Uterus (tissue), 4 donors: ENCODE results near the gene SART3. TPM values are rescaled to one million over a fixed set of nuclear protein-coding genes. Genes with fewer than 3 reads are reported as not detected.

ENCODE experiments used
- DNase-seq, 2 donors: peaks; one replicate each; pipeline ENCODE4 v3.0.0-alpha.2; 2019 to 2020
- H3K27ac ChIP-seq, 2 donors: fragments of 200-600 bp; sonication (generic); 1 replicate in 1 of 2; 2 replicates in 1 of 2; pipeline ENCODE4 v1.5.1; 2016 to 2018
- H3K27me3 ChIP-seq, 2 donors: fragments of 200-600 bp; sonication (generic); one replicate each; pipeline ENCODE4 v1.5.1; 2018 to 2019; ENCODE audit warnings: control low read depth in 1 of 2
- H3K36me3 ChIP-seq, 2 donors: fragments of 200-600 bp; sonication (generic); one replicate each; pipeline ENCODE4 v1.5.1; 2019; ENCODE audit warnings: control low read depth in 1 of 2
- H3K4me1 ChIP-seq, 2 donors: fragments of 200-600 bp; sonication (generic); one replicate each; pipeline ENCODE4 v1.5.1; 2018 to 2019; ENCODE audit warnings: control low read depth in 1 of 2
- H3K4me3 ChIP-seq, 2 donors: fragments of 200-600 bp; sonication (generic); 1 replicate in 1 of 2; 2 replicates in 1 of 2; pipeline ENCODE4 v1.5.1; 2018 to 2019; ENCODE audit warnings: mild to moderate bottlenecking in 1 of 2
- H3K9me3 ChIP-seq, 2 donors: fragments of 200-600 bp; sonication (generic); one replicate each; pipeline ENCODE4 v1.5.1; 2019; ENCODE audit warnings: control low read depth in 1 of 2
- POLR2A ChIP-seq, 2 donors: fragments of 450-650 bp; IDR thresholded peaks; one replicate each; pipeline ENCODE4 v1.6.1; 2016; ENCODE audit warnings: antibody characterized with exemption in 2 of 2, mild to moderate bottlenecking in 1 of 2, moderate library complexity in 1 of 2
- intact Hi-C: fragments of 100-400 bp; cut with DNase I; formaldehyde crosslinking; loops from one replicate; pipeline ENCODE4 v1.15.1; 2023; ENCODE audit warnings: low total_unique reads
- total RNA-seq, 4 donors: library from RNA; depleted of rRNA in 3 of 4; stranded (reverse); fragments of >200 nt in 3 of 4; gene quantifications; one replicate each; pipeline versions ENCODE4 v1.1.0 to v1.2.4, GENCODE V29; 2014 to 2023
- TF ChIP-seq, protein P1 (sequence below), 4 experiments: fragments of 200-600 bp in 2 of 4; fragments of 450-650 bp in 2 of 4; sonication (generic) in 2 of 4; IDR thresholded peaks; one replicate each; pipeline ENCODE4 v1.5.1; 2016 to 2019; ENCODE audit warnings: antibody characterized with exemption in 4 of 4, mild to moderate bottlenecking in 2 of 4, moderate library complexity in 1 of 4
- donor health status: DM: yes; HTN: yes; CAD: no.

The SART3 gene
- total RNA-seq, 4 donors from 2014 or later = 16.2 to 86.1 (median 55.7) TPM

DNA sequence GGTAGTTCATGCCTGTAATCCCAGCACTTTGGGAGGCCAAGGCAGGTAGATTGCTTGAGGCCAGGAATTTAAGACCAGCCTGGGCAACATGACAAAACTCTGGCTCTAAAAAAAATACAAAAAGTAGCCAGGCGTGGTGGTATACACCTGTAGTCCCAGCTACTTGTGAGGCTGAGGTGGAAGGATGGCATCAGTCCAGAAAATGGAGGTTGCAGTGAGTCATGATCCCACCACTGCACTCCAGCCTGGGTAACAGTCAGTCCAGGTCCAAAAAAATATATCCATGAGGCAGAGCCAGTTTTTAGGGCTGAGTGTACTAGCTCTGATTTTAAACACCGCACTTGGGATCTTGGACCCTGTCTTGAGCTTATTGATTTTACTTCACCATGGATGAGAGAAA is 76.5 kb downstream of the SART3 start:
- no peaks in the 10 kb centered on the region for H3K4me1 ChIP-seq
- H3K27me3 ChIP-seq = no peaks in the 10 kb centered on the region
- H3K36me3 ChIP-seq = no peaks in the 10 kb centered on the region
- H3K4me3 ChIP-seq = no peak overlapping the region
- H3K9me3 ChIP-seq = peaks cover 0 to 6% of the 10 kb centered on the region in 2 donors
- no peak for DNase-seq
- intact Hi-C loops = no loop called here
- H3K27ac ChIP-seq = no peak overlapping the region
- TF ChIP-seq, protein P1, sequence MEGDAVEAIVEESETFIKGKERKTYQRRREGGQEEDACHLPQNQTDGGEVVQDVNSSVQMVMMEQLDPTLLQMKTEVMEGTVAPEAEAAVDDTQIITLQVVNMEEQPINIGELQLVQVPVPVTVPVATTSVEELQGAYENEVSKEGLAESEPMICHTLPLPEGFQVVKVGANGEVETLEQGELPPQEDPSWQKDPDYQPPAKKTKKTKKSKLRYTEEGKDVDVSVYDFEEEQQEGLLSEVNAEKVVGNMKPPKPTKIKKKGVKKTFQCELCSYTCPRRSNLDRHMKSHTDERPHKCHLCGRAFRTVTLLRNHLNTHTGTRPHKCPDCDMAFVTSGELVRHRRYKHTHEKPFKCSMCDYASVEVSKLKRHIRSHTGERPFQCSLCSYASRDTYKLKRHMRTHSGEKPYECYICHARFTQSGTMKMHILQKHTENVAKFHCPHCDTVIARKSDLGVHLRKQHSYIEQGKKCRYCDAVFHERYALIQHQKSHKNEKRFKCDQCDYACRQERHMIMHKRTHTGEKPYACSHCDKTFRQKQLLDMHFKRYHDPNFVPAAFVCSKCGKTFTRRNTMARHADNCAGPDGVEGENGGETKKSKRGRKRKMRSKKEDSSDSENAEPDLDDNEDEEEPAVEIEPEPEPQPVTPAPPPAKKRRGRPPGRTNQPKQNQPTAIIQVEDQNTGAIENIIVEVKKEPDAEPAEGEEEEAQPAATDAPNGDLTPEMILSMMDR (IDR thresholded peaks at IDR 0.05) = no peak
- no peak for TF ChIP-seq POLR2A (IDR thresholded peaks at IDR 0.05)

DNA sequence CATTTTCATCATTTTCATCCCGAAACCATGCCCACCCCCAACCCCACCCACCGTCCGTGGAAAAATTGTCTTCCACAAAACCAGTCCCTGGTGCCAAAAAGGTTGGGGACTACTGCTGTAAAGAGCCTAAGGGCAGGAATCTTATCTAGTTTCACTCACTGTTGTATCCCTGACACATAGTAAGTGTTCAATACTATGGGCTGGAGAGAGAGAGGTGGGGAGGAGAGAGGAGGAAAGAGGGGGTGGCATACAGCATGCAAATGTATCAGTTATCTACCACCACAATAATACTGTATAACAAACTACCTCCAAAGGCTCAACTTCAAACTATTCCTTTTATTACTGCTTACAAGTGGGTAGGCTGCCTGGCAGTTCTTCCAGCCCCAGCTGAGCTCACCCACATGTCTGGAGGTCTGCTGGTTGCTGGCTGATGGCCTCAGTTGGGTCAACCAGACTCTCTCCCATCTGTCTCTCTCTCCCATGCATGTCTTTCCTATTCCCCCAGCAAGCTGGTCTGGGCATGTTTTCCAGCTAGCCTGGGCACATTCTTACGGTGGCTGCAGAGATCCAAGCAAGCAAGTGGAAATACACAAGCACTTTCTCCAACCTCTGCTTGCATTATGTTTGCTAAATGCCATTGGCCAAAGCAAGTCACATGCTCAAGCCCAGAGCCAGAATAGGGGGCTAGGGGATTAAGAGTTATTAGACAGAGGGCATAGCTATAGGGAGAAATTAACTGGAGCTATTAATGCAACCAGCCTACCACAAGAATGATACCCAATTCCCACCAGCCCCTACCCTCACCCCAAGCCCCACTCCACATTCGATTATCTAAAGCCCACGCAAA is 77.5 kb downstream of the SART3 start:
- Histone ChIP-seq H3K27ac (no peak overlapping the region), H3K36me3 (no peaks in the 10 kb centered on the region), H3K27me3 (no peaks in the 10 kb centered on the region), H3K4me3 (no peak overlapping the region), H3K9me3 (peaks cover 0 to 6% of the 10 kb centered on the region in 2 donors), H3K4me1 (no peaks in the 10 kb centered on the region)
- intact Hi-C loops = no loop called here
- TF ChIP-seq, protein P1 (IDR thresholded peaks at IDR 0.05) = no peak
- no peak for TF ChIP-seq POLR2A (IDR thresholded peaks at IDR 0.05)
- DNase-seq = no peak

GRCh38 chr12:108482717-108483212 is 78.2 kb downstream of the SART3 start:
- Histone ChIP-seq H3K27ac (no peak overlapping the region), H3K4me3 (no peak overlapping the region), H3K9me3 (peaks cover 0 to 6% of the 10 kb centered on the region in 2 donors), H3K4me1 (no peaks in the 10 kb centered on the region), H3K36me3 (no peaks in the 10 kb centered on the region), H3K27me3 (no peaks in the 10 kb centered on the region)
- intact Hi-C loops = no loop called here
- no peak for DNase-seq
- TF ChIP-seq, protein P1 (IDR thresholded peaks at IDR 0.05) = no peak
- no peak for TF ChIP-seq POLR2A (IDR thresholded peaks at IDR 0.05)

GRCh38 chr12:108479364-108480070 is 81.5 kb downstream of the SART3 start:
- H3K36me3 ChIP-seq = no peaks in the 10 kb centered on the region
- no peaks in the 10 kb centered on the region for H3K27me3 ChIP-seq
- no peaks in the 10 kb centered on the region for H3K4me1 ChIP-seq
- no peaks in the 10 kb centered on the region for H3K9me3 ChIP-seq
- intact Hi-C loops = no loop called here
- no peak for DNase-seq
- TF ChIP-seq POLR2A (IDR thresholded peaks at IDR 0.05) = no peak
- TF ChIP-seq, protein P1 (IDR thresholded peaks at IDR 0.05) = no peak
- no peak overlapping the region for H3K27ac ChIP-seq
- no peak overlapping the region for H3K4me3 ChIP-seq
